ENCODE results near the gene BAG3. TPM values are rescaled to one million over a fixed set of nuclear protein-coding genes. Genes with fewer than 3 reads are reported as not detected.
A peak's percentile ranks its signal among the peaks of the same experiment; 100 is the strongest.
"Not testable (repeated sequence)": the region's sequence is repeated elsewhere in the genome, so short reads cannot be mapped to it uniquely, and the experiment has no call there.

Gene BAG3
- polyA plus RNA-seq, 4 donors: 6.5 to 15.3 (median 10.3) TPM

GRCh38 chr10:119614686-119615085, 36.5 kb upstream of the BAG3 start:
- no peak overlapping the region for H3K27ac ChIP-seq (ENCODE audit: low read depth in 1 of 3, low read length in 2 of 3)
- WGBS, 3 donors: 84 to 86% (median 85%) methylated on average over 5 of the region's 5 CpGs
- H3K36me3 ChIP-seq (ENCODE audit: control insufficient read depth in 3 of 3, insufficient read depth in 2 of 3, low read depth in 1 of 3, low read length in 3 of 3): no peaks in the 10 kb centered on the region
- H3K9me3 ChIP-seq (ENCODE audit: control insufficient read depth in 2 of 2, insufficient read depth in 1 of 2, low read depth in 1 of 2, low read length in 1 of 2): peaks cover 0 to 3% of the 10 kb centered on the region in 2 donors
- FAIRE-seq: no peak
- no peak for DNase-seq
- H3K27me3 ChIP-seq (ENCODE audit: control insufficient read depth in 3 of 3, insufficient read depth in 3 of 3, low read length in 3 of 3): no peaks in the 10 kb centered on the region
- H3K4me3 ChIP-seq (ENCODE audit: low read depth in 1 of 3, low read length in 3 of 3): no peak overlapping the region
- H3K4me1 ChIP-seq (ENCODE audit: control insufficient read depth in 3 of 3, insufficient read depth in 2 of 3, low read depth in 1 of 3, low read length in 2 of 3): no peaks in the 10 kb centered on the region

GRCh38 chr10:119616882-119617570, 34.2 kb upstream of the BAG3 start:
- H3K4me3 ChIP-seq (ENCODE audit: low read depth in 1 of 3, low read length in 3 of 3): no peak overlapping the region
- no peaks in the 10 kb centered on the region for H3K27me3 ChIP-seq (ENCODE audit: control insufficient read depth in 3 of 3, insufficient read depth in 3 of 3, low read length in 3 of 3)
- H3K36me3 ChIP-seq (ENCODE audit: control insufficient read depth in 3 of 3, insufficient read depth in 2 of 3, low read depth in 1 of 3, low read length in 3 of 3): no peaks in the 10 kb centered on the region
- H3K4me1 ChIP-seq (ENCODE audit: control insufficient read depth in 3 of 3, insufficient read depth in 2 of 3, low read depth in 1 of 3, low read length in 2 of 3): no peaks in the 10 kb centered on the region
- FAIRE-seq: no peak
- peak in 1 of 2 donors; percentile 15 for DNase-seq
- H3K9me3 ChIP-seq (ENCODE audit: control insufficient read depth in 2 of 2, insufficient read depth in 1 of 2, low read depth in 1 of 2, low read length in 1 of 2): no peaks in the 10 kb centered on the region
- H3K27ac ChIP-seq (ENCODE audit: low read depth in 1 of 3, low read length in 2 of 3): no peak overlapping the region
- WGBS, 3 donors: 52 to 66% (median 54%) methylated on average over 13 of the region's 13 CpGs

- Histone ChIP-seq H3K4me1 (ENCODE audit: control insufficient read depth in 3 of 3, insufficient read depth in 2 of 3, low read depth in 1 of 3, low read length in 2 of 3) (no peaks in the 10 kb centered on the region), H3K4me3 (ENCODE audit: low read depth in 1 of 3, low read length in 3 of 3) (no peak overlapping the region), H3K9me3 (ENCODE audit: control insufficient read depth in 2 of 2, insufficient read depth in 1 of 2, low read depth in 1 of 2, low read length in 1 of 2) (no peaks in the 10 kb centered on the region), H3K27me3 (ENCODE audit: control insufficient read depth in 3 of 3, insufficient read depth in 3 of 3, low read length in 3 of 3) (no peaks in the 10 kb centered on the region), H3K36me3 (ENCODE audit: control insufficient read depth in 3 of 3, insufficient read depth in 2 of 3, low read depth in 1 of 3, low read length in 3 of 3) (no peaks in the 10 kb centered on the region), H3K27ac (ENCODE audit: low read depth in 1 of 3, low read length in 2 of 3) (no peak overlapping the region)
- FAIRE-seq (no peak), DNase-seq (no peak)
- 70 to 88% (median 86%) methylated on average over 2 of the region's 2 CpGs for WGBS, 3 donors
These were observed 32.0 kb upstream of the BAG3 start for GRCh38 chr10:119619215-119619614.

GRCh38 chr10:119619811-119620210, 31.4 kb upstream of the BAG3 start:
- not testable (repeated sequence) for DNase-seq; H3K4me1 ChIP-seq (ENCODE audit: control insufficient read depth in 3 of 3, insufficient read depth in 2 of 3, low read depth in 1 of 3, low read length in 2 of 3); H3K9me3 ChIP-seq (ENCODE audit: control insufficient read depth in 2 of 2, insufficient read depth in 1 of 2, low read depth in 1 of 2, low read length in 1 of 2); H3K27me3 ChIP-seq (ENCODE audit: control insufficient read depth in 3 of 3, insufficient read depth in 3 of 3, low read length in 3 of 3); H3K4me3 ChIP-seq (ENCODE audit: low read depth in 1 of 3, low read length in 3 of 3); H3K36me3 ChIP-seq (ENCODE audit: control insufficient read depth in 3 of 3, insufficient read depth in 2 of 3, low read depth in 1 of 3, low read length in 3 of 3); H3K27ac ChIP-seq (ENCODE audit: low read depth in 1 of 3, low read length in 2 of 3); FAIRE-seq
- WGBS, 3 donors: 92 to 97% (median 95%) methylated on average over 8 of the region's 8 CpGs

- 77 to 85% (median 84%) methylated on average over 10 of the region's 10 CpGs for WGBS, 3 donors
- no peak for DNase-seq
- H3K4me3 ChIP-seq (ENCODE audit: low read depth in 1 of 3, low read length in 3 of 3): no peak overlapping the region
- FAIRE-seq: no peak
- no peaks in the 10 kb centered on the region for H3K9me3 ChIP-seq (ENCODE audit: control insufficient read depth in 2 of 2, insufficient read depth in 1 of 2, low read depth in 1 of 2, low read length in 1 of 2)
- H3K27ac ChIP-seq (ENCODE audit: low read depth in 1 of 3, low read length in 2 of 3): no peak overlapping the region
- no peaks in the 10 kb centered on the region for H3K4me1 ChIP-seq (ENCODE audit: control insufficient read depth in 3 of 3, insufficient read depth in 2 of 3, low read depth in 1 of 3, low read length in 2 of 3)
- no peaks in the 10 kb centered on the region for H3K36me3 ChIP-seq (ENCODE audit: control insufficient read depth in 3 of 3, insufficient read depth in 2 of 3, low read depth in 1 of 3, low read length in 3 of 3)
- H3K27me3 ChIP-seq (ENCODE audit: control insufficient read depth in 3 of 3, insufficient read depth in 3 of 3, low read length in 3 of 3): no peaks in the 10 kb centered on the region
These were observed 30.7 kb upstream of the BAG3 start for GRCh38 chr10:119620241-119621077.

GRCh38 chr10:119621078-119621384, 30.1 kb upstream of the BAG3 start:
- WGBS, 3 donors: 59 to 74% (median 66%) methylated on average over 3 of the region's 3 CpGs
- FAIRE-seq (no peak), DNase-seq (no peak)
- H3K27me3 ChIP-seq (ENCODE audit: control insufficient read depth in 3 of 3, insufficient read depth in 3 of 3, low read length in 3 of 3): no peaks in the 10 kb centered on the region
- H3K9me3 ChIP-seq (ENCODE audit: control insufficient read depth in 2 of 2, insufficient read depth in 1 of 2, low read depth in 1 of 2, low read length in 1 of 2): no peaks in the 10 kb centered on the region
- no peaks in the 10 kb centered on the region for H3K36me3 ChIP-seq (ENCODE audit: control insufficient read depth in 3 of 3, insufficient read depth in 2 of 3, low read depth in 1 of 3, low read length in 3 of 3)
- no peaks in the 10 kb centered on the region for H3K4me1 ChIP-seq (ENCODE audit: control insufficient read depth in 3 of 3, insufficient read depth in 2 of 3, low read depth in 1 of 3, low read length in 2 of 3)
- H3K27ac ChIP-seq (ENCODE audit: low read depth in 1 of 3, low read length in 2 of 3): no peak overlapping the region
- H3K4me3 ChIP-seq (ENCODE audit: low read depth in 1 of 3, low read length in 3 of 3): no peak overlapping the region

GRCh38 chr10:119625570-119626280, 25.5 kb upstream of the BAG3 start:
- Histone ChIP-seq H3K27ac (ENCODE audit: low read depth in 1 of 3, low read length in 2 of 3) (no peak overlapping the region), H3K4me3 (ENCODE audit: low read depth in 1 of 3, low read length in 3 of 3) (no peak overlapping the region), H3K27me3 (ENCODE audit: control insufficient read depth in 3 of 3, insufficient read depth in 3 of 3, low read length in 3 of 3) (no peaks in the 10 kb centered on the region), H3K4me1 (ENCODE audit: control insufficient read depth in 3 of 3, insufficient read depth in 2 of 3, low read depth in 1 of 3, low read length in 2 of 3) (no peaks in the 10 kb centered on the region), H3K36me3 (ENCODE audit: control insufficient read depth in 3 of 3, insufficient read depth in 2 of 3, low read depth in 1 of 3, low read length in 3 of 3) (no peaks in the 10 kb centered on the region), H3K9me3 (ENCODE audit: control insufficient read depth in 2 of 2, insufficient read depth in 1 of 2, low read depth in 1 of 2, low read length in 1 of 2) (no peaks in the 10 kb centered on the region)
- FAIRE-seq (no peak), DNase-seq (no peak)
- WGBS, 3 donors: 96 to 98% (median 97%) methylated on average over 6 of the region's 6 CpGs

GRCh38 chr10:119630300-119630699, 20.9 kb upstream of the BAG3 start:
- Histone ChIP-seq H3K27me3 (ENCODE audit: control insufficient read depth in 3 of 3, insufficient read depth in 3 of 3, low read length in 3 of 3) (no peaks in the 10 kb centered on the region), H3K4me1 (ENCODE audit: control insufficient read depth in 3 of 3, insufficient read depth in 2 of 3, low read depth in 1 of 3, low read length in 2 of 3) (no peaks in the 10 kb centered on the region), H3K27ac (ENCODE audit: low read depth in 1 of 3, low read length in 2 of 3) (no peak overlapping the region), H3K9me3 (ENCODE audit: control insufficient read depth in 2 of 2, insufficient read depth in 1 of 2, low read depth in 1 of 2, low read length in 1 of 2) (no peaks in the 10 kb centered on the region), H3K4me3 (ENCODE audit: low read depth in 1 of 3, low read length in 3 of 3) (no peak overlapping the region), H3K36me3 (ENCODE audit: control insufficient read depth in 3 of 3, insufficient read depth in 2 of 3, low read depth in 1 of 3, low read length in 3 of 3) (no peaks in the 10 kb centered on the region)
- 88 to 90% (median 89%) methylated on average over 5 of the region's 5 CpGs for WGBS, 3 donors
- FAIRE-seq (no peak), DNase-seq (no peak)
